Activated CD4-positive, alpha-beta T cell treated with anti-CD3 and anti-CD28 coated beads, Interleukin-2, amount 10 ng/mL, durations not matched to agents 24 days and 14 days (primary cell): ENCODE measurements around the gene MSI2. TPM values are rescaled to one million over a fixed set of nuclear protein-coding genes. Genes with fewer than 3 reads are reported as not detected.

ENCODE experiments used
- DNase-seq: peaks from one replicate; pipeline ENCODE4 v3.0.0; 2022
- H3K27ac Mint-ChIP-seq: one replicate; pipeline ENCODE4 v1.8.0; 2022; ENCODE audit warnings: mild to moderate bottlenecking, mixed read lengths
- H3K27me3 Mint-ChIP-seq: one replicate; pipeline ENCODE4 v1.8.0; 2022; ENCODE audit warnings: mixed read lengths
- H3K36me3 Mint-ChIP-seq: one replicate; pipeline ENCODE4 v1.8.0; 2022; ENCODE audit warnings: low read depth, mild to moderate bottlenecking, mixed read lengths
- H3K4me1 Mint-ChIP-seq: one replicate; pipeline ENCODE4 v1.8.0; 2021; ENCODE audit warnings: mixed read lengths
- H3K4me3 Mint-ChIP-seq: one replicate; pipeline ENCODE4 v1.8.0; 2022; ENCODE audit warnings: mild to moderate bottlenecking, moderate library complexity, mixed read lengths
- H3K9me3 Mint-ChIP-seq: one replicate; pipeline ENCODE4 v1.8.0; 2021; ENCODE audit warnings: mixed read lengths
- intact Hi-C: fragments of 100-400 bp; cut with micrococcal nuclease; formaldehyde crosslinking; loops from one replicate; pipeline ENCODE4 v1.15.1; 2023
- total RNA-seq: library from RNA; stranded (reverse); gene quantifications from 2 replicates; pipeline ENCODE4 v1.2.3, GENCODE V29; 2022

Gene MSI2
- total RNA-seq, 1 donor from 2014 or later, result 172 TPM

GRCh38 chr17:57344261-57344660 is 87.9 kb downstream of the MSI2 start:
- intact Hi-C loops, result no loop called here
- H3K27me3 Mint-ChIP-seq, result no peaks in the 10 kb centered on the region
- H3K27ac Mint-ChIP-seq, result no peak overlapping the region
- H3K4me1 Mint-ChIP-seq, result peaks cover 22% of the 10 kb centered on the region
- H3K4me3 Mint-ChIP-seq, result no peak overlapping the region
- peaks cover 53% of the 10 kb centered on the region for H3K36me3 Mint-ChIP-seq
- no peak for DNase-seq
- no peaks in the 10 kb centered on the region for H3K9me3 Mint-ChIP-seq

- H3K9me3 Mint-ChIP-seq, result no peaks in the 10 kb centered on the region
- no peak for DNase-seq
- intact Hi-C loops, result no loop called here
- H3K27ac Mint-ChIP-seq, result no peak overlapping the region
- H3K27me3 Mint-ChIP-seq, result no peaks in the 10 kb centered on the region
- H3K4me3 Mint-ChIP-seq, result no peak overlapping the region
- H3K36me3 Mint-ChIP-seq, result peaks cover 58% of the 10 kb centered on the region
- peaks cover 17% of the 10 kb centered on the region for H3K4me1 Mint-ChIP-seq
Observed at GRCh38 chr17:57349541-57350247, 93.4 kb downstream of the MSI2 start.

GRCh38 chr17:57350266-57350665 is 93.9 kb downstream of the MSI2 start:
- Mint-ChIP-seq H3K9me3 (no peaks in the 10 kb centered on the region), H3K36me3 (peaks cover 58% of the 10 kb centered on the region), H3K4me3 (no peak overlapping the region), H3K27me3 (no peaks in the 10 kb centered on the region), H3K4me1 (peaks cover 21% of the 10 kb centered on the region), H3K27ac (no peak overlapping the region)
- intact Hi-C loops, result no loop called here
- DNase-seq, result no peak

GRCh38 chr17:57352665-57353175 is 96.4 kb downstream of the MSI2 start:
- Mint-ChIP-seq H3K27me3 (no peaks in the 10 kb centered on the region), H3K36me3 (peaks cover 59% of the 10 kb centered on the region), H3K9me3 (no peaks in the 10 kb centered on the region), H3K4me1 (peaks cover 42% of the 10 kb centered on the region), H3K4me3 (no peak overlapping the region), H3K27ac (no peak overlapping the region)
- intact Hi-C loops, result no loop called here
- DNase-seq, result no peak

- H3K27ac Mint-ChIP-seq, result peak overlapping the region; percentile 72
- H3K27me3 Mint-ChIP-seq, result no peaks in the 10 kb centered on the region
- H3K4me1 Mint-ChIP-seq, result peaks cover 49% of the 10 kb centered on the region
- peak overlapping the region; percentile 38 for H3K4me3 Mint-ChIP-seq
- H3K9me3 Mint-ChIP-seq, result no peaks in the 10 kb centered on the region
- intact Hi-C loops, result no loop called here
- peaks cover 45% of the 10 kb centered on the region for H3K36me3 Mint-ChIP-seq
- peak; percentile 61 for DNase-seq
Observed at GRCh38 chr17:57354673-57355072, 98.3 kb downstream of the MSI2 start.

GRCh38 chr17:57355090-57355859 is 99.0 kb downstream of the MSI2 start:
- Mint-ChIP-seq H3K4me1 (peaks cover 49% of the 10 kb centered on the region), H3K9me3 (no peaks in the 10 kb centered on the region), H3K4me3 (no peak overlapping the region), H3K27ac (peak overlapping the region; percentile 30), H3K27me3 (no peaks in the 10 kb centered on the region), H3K36me3 (peaks cover 41% of the 10 kb centered on the region)
- no peak for DNase-seq
- intact Hi-C loops, result no loop called here

- no peak for DNase-seq
- Mint-ChIP-seq H3K36me3 (peaks cover 34% of the 10 kb centered on the region), H3K4me3 (no peak overlapping the region), H3K4me1 (peaks cover 49% of the 10 kb centered on the region), H3K9me3 (no peaks in the 10 kb centered on the region), H3K27ac (no peak overlapping the region), H3K27me3 (no peaks in the 10 kb centered on the region)
- intact Hi-C loops, result no loop called here
Observed at GRCh38 chr17:57356153-57356718, 99.9 kb downstream of the MSI2 start.

- H3K4me3 Mint-ChIP-seq, result peak overlapping the region; percentile 51
- peaks cover 31% of the 10 kb centered on the region for H3K36me3 Mint-ChIP-seq
- H3K27ac Mint-ChIP-seq, result no peak overlapping the region
- no peaks in the 10 kb centered on the region for H3K9me3 Mint-ChIP-seq
- peaks cover 49% of the 10 kb centered on the region for H3K4me1 Mint-ChIP-seq
- no peak for DNase-seq
- H3K27me3 Mint-ChIP-seq, result no peaks in the 10 kb centered on the region
- intact Hi-C loops, result no loop called here
Observed at GRCh38 chr17:57356719-57357391, 100.5 kb downstream of the MSI2 start.

- intact Hi-C loops, result no loop called here
- Mint-ChIP-seq H3K27ac (peak overlapping the region; percentile 47), H3K36me3 (peaks cover 27% of the 10 kb centered on the region), H3K27me3 (no peaks in the 10 kb centered on the region), H3K4me1 (peaks cover 48% of the 10 kb centered on the region), H3K4me3 (peak overlapping the region; percentile 59), H3K9me3 (no peaks in the 10 kb centered on the region)
- no peak for DNase-seq
Observed at GRCh38 chr17:57357392-57357784, 101.1 kb downstream of the MSI2 start.

GRCh38 chr17:57357830-57358430 is 101.6 kb downstream of the MSI2 start:
- Mint-ChIP-seq H3K4me1 (peaks cover 47% of the 10 kb centered on the region), H3K27me3 (no peaks in the 10 kb centered on the region), H3K4me3 (peak overlapping the region; percentile 59), H3K27ac (peak overlapping the region; percentile 55), H3K9me3 (no peaks in the 10 kb centered on the region), H3K36me3 (peaks cover 23% of the 10 kb centered on the region)
- intact Hi-C loops, result no loop called here
- DNase-seq, result no peak

- no peak overlapping the region for H3K27ac Mint-ChIP-seq
- peaks cover 28% of the 10 kb centered on the region for H3K4me1 Mint-ChIP-seq
- H3K27me3 Mint-ChIP-seq, result no peaks in the 10 kb centered on the region
- H3K9me3 Mint-ChIP-seq, result no peaks in the 10 kb centered on the region
- no peak for DNase-seq
- no peak overlapping the region for H3K4me3 Mint-ChIP-seq
- peaks cover 17% of the 10 kb centered on the region for H3K36me3 Mint-ChIP-seq
- intact Hi-C loops, result no loop called here
Observed at GRCh38 chr17:57360266-57360665, 103.9 kb downstream of the MSI2 start.

GRCh38 chr17:57362797-57363556 is 106.7 kb downstream of the MSI2 start:
- no peak overlapping the region for H3K27ac Mint-ChIP-seq

GRCh38 chr17:57363580-57363979 is 107.3 kb downstream of the MSI2 start:
- DNase-seq, result no peak
- Mint-ChIP-seq H3K27ac (no peak overlapping the region), H3K27me3 (no peaks in the 10 kb centered on the region), H3K36me3 (peaks cover 6% of the 10 kb centered on the region), H3K4me3 (no peak overlapping the region), H3K4me1 (peaks cover 11% of the 10 kb centered on the region), H3K9me3 (no peaks in the 10 kb centered on the region)
- intact Hi-C loops, result no loop called here

More at GRCh38 chr17:57362797-57363556, 106.7 kb downstream of the MSI2 start:
- H3K4me3 Mint-ChIP-seq, result no peak overlapping the region
- H3K4me1 Mint-ChIP-seq, result peaks cover 14% of the 10 kb centered on the region
- no peaks in the 10 kb centered on the region for H3K9me3 Mint-ChIP-seq
- no peak for DNase-seq
- intact Hi-C loops, result no loop called here
- H3K36me3 Mint-ChIP-seq, result peaks cover 6% of the 10 kb centered on the region
- no peaks in the 10 kb centered on the region for H3K27me3 Mint-ChIP-seq
